Suprapubic skin (tissue), 4 donors: ENCODE results near the gene RCOR1. TPM values are rescaled to one million over a fixed set of nuclear protein-coding genes. Genes with fewer than 3 reads are reported as not detected.
"Not testable (repeated sequence)": the region's sequence is repeated elsewhere in the genome, so short reads cannot be mapped to it uniquely, and the experiment has no call there.

Experiments used
- DNase-seq, 2 donors: peaks; one replicate each; pipeline ENCODE4 v3.0.0-alpha.2; 2019; ENCODE audit warnings: low spot score in 2 of 2
- H3K27ac ChIP-seq: fragments of 200-600 bp; sonication (generic); one replicate; pipeline ENCODE4 v1.5.1; 2019
- H3K27me3 ChIP-seq: fragments of 200-600 bp; sonication (generic); one replicate; pipeline ENCODE4 v1.5.1; 2019
- H3K36me3 ChIP-seq: fragments of 200-600 bp; sonication (generic); one replicate; pipeline ENCODE4 v1.5.1; 2019
- H3K4me1 ChIP-seq: fragments of 200-600 bp; sonication (generic); one replicate; pipeline ENCODE4 v1.5.1; 2019
- H3K4me3 ChIP-seq: fragments of 200-600 bp; sonication (generic); one replicate; pipeline ENCODE4 v1.5.1; 2019; ENCODE audit warnings: mild to moderate bottlenecking
- H3K9me3 ChIP-seq: fragments of 200-600 bp; sonication (generic); one replicate; pipeline ENCODE4 v1.5.1; 2019
- EP300 ChIP-seq: sonication (generic); formaldehyde crosslinking; IDR thresholded peaks from one replicate; pipeline ENCODE4 v1.6.1; 2017; ENCODE audit warnings: antibody characterized with exemption
- POLR2A ChIP-seq, 2 donors: fragments of 450-650 bp; IDR thresholded peaks; one replicate each; pipeline ENCODE4 v1.6.1; 2017; ENCODE audit warnings: antibody characterized with exemption in 2 of 2, mild to moderate bottlenecking in 2 of 2, moderate library complexity in 2 of 2
- POLR2AphosphoS5 ChIP-seq, 3 donors: sonication (generic); formaldehyde crosslinking; IDR thresholded peaks; one replicate each; pipeline ENCODE4 v1.6.1; 2017; ENCODE audit warnings: antibody characterized with exemption in 3 of 3
- WGBS: methylation state at CpG from one replicate; pipeline ENCODE4 v1.1.5; 2018; 5-methylcytosine and 5-hydroxymethylcytosine counted together
- total RNA-seq, 4 donors: library from RNA; depleted of rRNA; stranded (reverse); fragments of >200 nt; gene quantifications; one replicate each; pipeline ENCODE4 v1.1.0, GENCODE V29; 2016
- TF ChIP-seq, protein P1 (sequence below), 2 donors: fragments of 200-600 bp in 1 of 2; fragments of 450-650 bp in 1 of 2; sonication (generic) in 1 of 2; IDR thresholded peaks; one replicate each; pipeline ENCODE4 v1.5.1; 2016 to 2019; ENCODE audit warnings: antibody characterized with exemption in 2 of 2, mild to moderate bottlenecking in 1 of 2, moderate library complexity in 1 of 2

RCOR1 gene
- total RNA-seq, 4 donors from 2014 or later = 20.6 to 27.7 (median 24.8) TPM

DNA sequence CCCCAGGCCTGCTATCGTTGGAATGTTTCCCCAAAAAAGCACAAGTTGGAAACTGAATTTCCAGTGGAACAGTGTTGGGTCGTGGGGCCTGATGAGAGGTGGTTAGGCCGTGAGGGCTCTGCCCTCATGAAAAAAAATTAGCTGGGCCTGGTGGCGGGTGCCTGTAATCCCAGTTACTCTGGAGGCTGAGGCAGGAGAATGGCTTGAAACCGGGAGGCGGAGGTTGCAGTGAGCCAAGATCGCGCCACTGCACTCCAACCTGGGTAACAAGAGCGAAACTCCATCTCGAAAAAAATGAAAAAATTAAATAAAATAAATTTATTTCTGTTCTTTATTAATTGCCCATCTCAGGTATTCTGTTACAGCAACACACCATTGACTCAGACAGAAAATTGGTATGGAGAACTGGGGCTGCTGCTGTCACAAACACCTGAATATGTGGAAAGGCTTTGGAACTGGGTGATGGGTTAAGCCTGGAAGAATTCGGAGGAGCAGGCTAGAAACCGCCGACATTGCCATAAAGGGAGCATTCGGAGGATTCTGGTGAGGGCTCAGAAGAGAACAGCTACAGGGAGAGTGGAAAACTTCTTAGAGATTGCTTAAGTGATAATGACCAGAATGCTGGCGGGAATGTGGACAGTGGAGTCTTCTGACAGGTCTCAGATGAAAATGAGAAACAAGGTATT is 17.1 kb upstream of the RCOR1 start:
- H3K36me3 ChIP-seq = no peaks in the 10 kb centered on the region
- TF ChIP-seq EP300 = no peak
- TF ChIP-seq, protein P1, sequence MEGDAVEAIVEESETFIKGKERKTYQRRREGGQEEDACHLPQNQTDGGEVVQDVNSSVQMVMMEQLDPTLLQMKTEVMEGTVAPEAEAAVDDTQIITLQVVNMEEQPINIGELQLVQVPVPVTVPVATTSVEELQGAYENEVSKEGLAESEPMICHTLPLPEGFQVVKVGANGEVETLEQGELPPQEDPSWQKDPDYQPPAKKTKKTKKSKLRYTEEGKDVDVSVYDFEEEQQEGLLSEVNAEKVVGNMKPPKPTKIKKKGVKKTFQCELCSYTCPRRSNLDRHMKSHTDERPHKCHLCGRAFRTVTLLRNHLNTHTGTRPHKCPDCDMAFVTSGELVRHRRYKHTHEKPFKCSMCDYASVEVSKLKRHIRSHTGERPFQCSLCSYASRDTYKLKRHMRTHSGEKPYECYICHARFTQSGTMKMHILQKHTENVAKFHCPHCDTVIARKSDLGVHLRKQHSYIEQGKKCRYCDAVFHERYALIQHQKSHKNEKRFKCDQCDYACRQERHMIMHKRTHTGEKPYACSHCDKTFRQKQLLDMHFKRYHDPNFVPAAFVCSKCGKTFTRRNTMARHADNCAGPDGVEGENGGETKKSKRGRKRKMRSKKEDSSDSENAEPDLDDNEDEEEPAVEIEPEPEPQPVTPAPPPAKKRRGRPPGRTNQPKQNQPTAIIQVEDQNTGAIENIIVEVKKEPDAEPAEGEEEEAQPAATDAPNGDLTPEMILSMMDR (IDR thresholded peaks at IDR 0.05) = no peak
- TF ChIP-seq POLR2AphosphoS5 (IDR thresholded peaks at IDR 0.05) = no peak
- no peak for TF ChIP-seq POLR2A (IDR thresholded peaks at IDR 0.05)
- H3K27ac ChIP-seq = no peak overlapping the region
- H3K9me3 ChIP-seq = no peaks in the 10 kb centered on the region
- DNase-seq = no peak
- peaks cover 2% of the 10 kb centered on the region for H3K4me1 ChIP-seq
- no peaks in the 10 kb centered on the region for H3K27me3 ChIP-seq
- no peak overlapping the region for H3K4me3 ChIP-seq
- 85% methylated on average over 15 of the region's 15 CpGs for WGBS

DNA sequence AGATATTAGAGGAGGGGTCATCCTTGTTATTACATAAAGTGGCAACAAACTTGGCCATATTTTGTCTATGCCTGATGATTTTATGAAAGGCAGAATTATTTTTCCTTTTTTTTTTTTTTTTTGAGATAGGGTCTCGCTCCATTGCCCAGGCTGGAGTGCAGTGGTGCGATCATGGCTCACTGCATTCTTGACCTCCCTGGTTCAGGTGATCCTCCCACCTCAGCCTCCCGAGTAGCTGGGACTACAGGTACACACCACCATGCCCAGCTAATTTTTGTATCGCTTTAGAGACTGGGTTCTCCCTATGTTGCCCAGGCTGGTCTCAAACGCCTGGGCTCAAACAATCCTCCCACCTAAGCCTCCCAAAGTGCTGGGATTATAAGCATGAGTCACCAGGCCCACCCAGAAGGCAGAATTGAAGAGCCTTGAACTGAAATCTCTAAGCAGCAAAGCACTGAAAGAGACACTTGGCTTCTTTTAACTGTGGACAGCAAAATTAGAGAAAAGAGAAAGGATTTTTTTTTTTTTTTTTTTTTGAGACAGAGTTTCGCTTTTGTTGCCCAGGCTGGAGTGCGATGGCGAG is 16.5 kb upstream of the RCOR1 start:
- 91% methylated on average over 8 of the region's 8 CpGs for WGBS
- not testable (repeated sequence) for H3K4me1 ChIP-seq

DNA sequence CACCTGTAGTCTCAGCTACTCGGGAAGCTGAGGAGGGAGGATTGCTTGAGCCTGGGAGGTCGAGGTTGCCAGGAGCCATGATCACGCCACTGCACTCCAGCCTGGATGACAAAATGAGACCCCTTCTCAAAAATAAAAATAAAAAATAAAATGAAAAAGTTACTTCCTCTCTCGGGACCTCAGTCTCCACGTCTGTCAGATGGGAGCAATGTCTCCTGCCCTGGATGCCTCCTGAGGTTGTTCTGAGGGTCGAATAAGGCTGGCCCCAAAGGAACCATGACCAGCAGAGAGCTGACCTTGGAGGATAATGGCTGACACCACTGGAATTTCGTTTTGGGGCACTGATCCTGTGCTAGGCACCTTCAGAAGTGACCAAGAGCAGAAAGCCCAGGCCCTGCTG is 13.6 kb upstream of the RCOR1 start:
- H3K4me1 ChIP-seq = peaks cover 2% of the 10 kb centered on the region
- no peaks in the 10 kb centered on the region for H3K27me3 ChIP-seq
- H3K4me3 ChIP-seq = no peak overlapping the region
- no peak overlapping the region for H3K27ac ChIP-seq
- H3K36me3 ChIP-seq = no peaks in the 10 kb centered on the region
- WGBS = 89% methylated on average over 7 of the region's 7 CpGs
- TF ChIP-seq, protein P1 (IDR thresholded peaks at IDR 0.05) = no peak
- TF ChIP-seq POLR2AphosphoS5 (IDR thresholded peaks at IDR 0.05) (no peak), POLR2A (IDR thresholded peaks at IDR 0.05) (no peak), EP300 (no peak)
- DNase-seq = no peak
- no peaks in the 10 kb centered on the region for H3K9me3 ChIP-seq

More for the DNA sequence above, 16.5 kb upstream of the RCOR1 start:
- not testable (repeated sequence) for H3K27ac ChIP-seq, H3K4me3 ChIP-seq, DNase-seq, H3K27me3 ChIP-seq, H3K36me3 ChIP-seq, H3K9me3 ChIP-seq

DNA sequence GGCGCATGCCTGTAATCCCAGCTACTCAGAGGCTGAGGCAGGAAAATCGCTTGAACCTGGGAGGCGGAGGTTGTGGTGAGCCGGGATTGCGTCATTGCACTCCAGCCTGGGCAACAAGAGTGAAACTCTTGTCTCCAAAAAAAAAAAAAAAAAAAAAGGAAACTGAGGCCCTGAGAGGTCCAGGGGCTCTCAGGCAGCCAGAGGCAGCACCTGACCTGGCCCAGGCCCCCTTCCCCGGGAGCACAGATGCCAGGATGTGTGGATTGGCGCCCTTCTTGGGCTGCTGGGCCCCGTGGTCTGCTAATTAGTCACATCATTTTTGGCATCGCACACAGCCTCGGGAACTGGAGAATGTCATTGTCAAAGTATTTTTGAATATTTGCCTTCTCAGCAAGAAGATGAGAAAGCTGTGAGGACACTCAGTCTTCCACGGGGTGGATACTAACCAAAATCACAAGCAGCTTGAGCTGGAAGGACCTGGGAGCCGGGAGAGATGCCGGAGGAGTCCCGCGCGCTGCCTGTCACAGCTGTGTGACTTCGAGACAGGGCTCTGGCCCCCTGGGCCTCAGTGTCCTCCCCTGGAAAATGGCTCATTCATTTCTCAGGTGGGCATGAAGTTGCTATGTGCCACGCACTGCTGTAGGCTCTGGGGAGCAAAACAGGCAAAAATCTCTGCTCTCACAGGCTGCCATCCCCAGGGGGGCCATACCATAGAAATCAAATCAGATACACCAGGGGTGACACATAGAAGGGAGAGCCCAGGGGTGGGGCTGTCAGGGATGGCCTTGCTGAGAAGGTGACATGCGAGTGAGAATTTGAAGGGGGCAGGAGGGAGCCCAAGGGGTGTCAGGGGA is 12.5 kb upstream of the RCOR1 start:
- H3K27ac ChIP-seq = peak overlapping the region; percentile 37
- no peaks in the 10 kb centered on the region for H3K9me3 ChIP-seq
- no peaks in the 10 kb centered on the region for H3K36me3 ChIP-seq
- no peak for TF ChIP-seq POLR2A (IDR thresholded peaks at IDR 0.05)
- no peak for TF ChIP-seq EP300
- no peak for TF ChIP-seq POLR2AphosphoS5 (IDR thresholded peaks at IDR 0.05)
- WGBS = 53% methylated on average over 19 of the region's 19 CpGs
- H3K4me1 ChIP-seq = peaks cover 2% of the 10 kb centered on the region
- no peak overlapping the region for H3K4me3 ChIP-seq
- DNase-seq = no peak
- H3K27me3 ChIP-seq = no peaks in the 10 kb centered on the region

DNA sequence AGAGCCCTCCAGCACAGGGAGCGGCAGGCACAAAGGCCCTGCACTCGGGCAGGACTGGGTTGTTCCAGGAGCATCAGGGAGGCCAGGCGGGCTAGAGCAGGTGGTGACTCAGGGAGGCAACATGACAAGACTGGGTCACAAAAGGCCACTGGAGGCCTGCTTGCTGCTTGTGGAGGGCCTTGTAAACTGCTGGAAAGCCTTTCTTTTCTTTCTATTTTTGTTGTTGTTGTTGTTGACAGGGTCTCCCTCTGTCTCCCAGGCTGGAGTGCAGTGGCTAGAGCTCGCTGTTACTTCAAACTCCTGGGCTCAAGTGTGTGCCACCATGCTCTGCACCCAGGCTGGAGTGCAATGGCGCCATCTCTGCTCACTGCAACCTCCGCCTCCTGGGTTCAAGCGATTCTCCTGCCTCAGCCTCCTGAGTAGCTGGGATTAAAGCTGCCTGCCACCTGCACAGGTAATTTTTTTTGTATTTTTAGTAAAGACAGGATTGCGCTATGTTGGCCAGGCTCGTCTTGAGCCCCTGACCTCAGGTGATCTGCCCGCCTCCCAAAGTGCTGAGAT is 11.8 kb upstream of the RCOR1 start:
- no peak for DNase-seq
- TF ChIP-seq POLR2A (IDR thresholded peaks at IDR 0.05) (no peak), POLR2AphosphoS5 (IDR thresholded peaks at IDR 0.05) (no peak), EP300 (no peak)
- TF ChIP-seq, protein P1 (IDR thresholded peaks at IDR 0.05) = no peak
- H3K4me1 ChIP-seq = peaks cover 2% of the 10 kb centered on the region
- no peaks in the 10 kb centered on the region for H3K9me3 ChIP-seq
- no peak overlapping the region for H3K27ac ChIP-seq
- no peaks in the 10 kb centered on the region for H3K27me3 ChIP-seq
- WGBS = 87% methylated on average over 10 of the region's 10 CpGs
- no peak overlapping the region for H3K4me3 ChIP-seq
- H3K36me3 ChIP-seq = no peaks in the 10 kb centered on the region

DNA sequence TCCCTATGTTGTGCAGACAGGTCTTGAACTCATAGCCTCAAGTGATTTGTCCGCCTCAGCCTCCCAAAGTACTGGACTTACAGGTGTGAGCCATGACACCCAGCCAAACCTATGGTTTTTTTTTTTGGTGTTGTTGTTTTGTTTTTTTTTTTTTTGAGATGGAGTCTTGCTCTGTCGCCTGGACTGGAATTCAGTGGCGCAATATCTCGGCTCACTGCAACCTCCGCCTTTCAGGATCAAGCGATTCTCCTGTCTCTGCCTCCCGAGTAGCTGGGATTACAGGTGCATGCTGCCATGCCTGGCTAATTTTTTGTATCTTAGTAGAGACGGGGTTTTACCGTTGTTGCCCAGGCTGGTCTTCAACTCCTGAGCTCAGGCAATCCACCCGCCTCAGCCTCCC is 11.3 kb upstream of the RCOR1 start:
- no peaks in the 10 kb centered on the region for H3K36me3 ChIP-seq
- H3K27me3 ChIP-seq = no peaks in the 10 kb centered on the region
- H3K4me3 ChIP-seq = no peak overlapping the region
- no peak overlapping the region for H3K27ac ChIP-seq
- peaks cover 2% of the 10 kb centered on the region for H3K4me1 ChIP-seq
- no peak for TF ChIP-seq POLR2AphosphoS5 (IDR thresholded peaks at IDR 0.05)
- TF ChIP-seq, protein P1 (IDR thresholded peaks at IDR 0.05) = no peak
- TF ChIP-seq POLR2A (IDR thresholded peaks at IDR 0.05) = no peak
- no peak for TF ChIP-seq EP300
- H3K9me3 ChIP-seq = no peaks in the 10 kb centered on the region
- DNase-seq = no peak
- WGBS = 92% methylated on average over 10 of the region's 10 CpGs
